ENCODE measurements around the gene C10orf71. TPM values are rescaled to one million over a fixed set of nuclear protein-coding genes. Genes with fewer than 3 reads are reported as not detected.

C10orf71 gene
- polyA plus RNA-seq, 1 of the 3 experiments (the other 2 are of a cell fraction) = not detected

DNA sequence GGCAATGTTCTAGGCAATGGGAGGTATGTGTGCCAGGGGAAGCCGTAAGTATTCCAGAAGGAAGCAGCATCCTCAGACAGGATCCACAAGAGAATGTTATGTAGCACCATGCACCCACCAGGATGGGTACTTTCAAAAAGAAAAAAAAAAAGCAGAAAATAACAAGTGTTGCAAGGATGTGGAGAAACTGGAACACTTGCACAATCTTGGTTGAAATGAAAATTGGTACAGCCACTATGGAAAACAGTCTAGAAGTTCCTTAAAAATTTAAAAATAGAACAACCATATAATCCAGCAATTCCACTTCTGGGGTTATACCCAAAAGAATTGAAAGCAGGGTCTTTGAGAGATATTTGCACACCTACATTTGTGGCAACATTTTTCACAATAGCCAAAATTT is 20.2 kb downstream of the C10orf71 start (continued):
- TF ChIP-seq EP300 (IDR thresholded peaks at IDR 0.05; ENCODE audit: borderline replicate concordance in 1 of 2, low read depth in 1 of 2, low read length in 1 of 2) = no peak
- TF ChIP-seq YY1 (IDR thresholded peaks at IDR 0.05; ENCODE audit: low read depth) = no peak

DNA sequence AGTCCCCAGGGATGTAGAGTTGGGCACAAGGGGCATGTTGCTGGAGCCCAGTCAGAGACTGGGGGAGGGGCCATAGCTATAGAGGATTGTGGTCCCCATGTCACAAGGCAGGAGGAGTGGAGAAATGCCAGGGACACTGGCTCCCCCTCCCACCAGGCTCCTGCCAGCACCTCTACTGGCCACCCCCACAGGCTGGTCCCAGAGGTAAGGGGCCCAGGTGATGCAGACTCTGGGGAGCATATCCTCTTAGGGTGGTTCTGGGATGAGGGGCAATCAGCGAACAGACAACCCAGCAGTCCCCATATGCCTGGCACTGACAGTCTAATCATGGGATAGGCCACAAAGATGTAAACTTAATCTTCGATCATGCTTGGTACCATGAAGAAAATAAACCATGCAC is 21.2 kb downstream of the C10orf71 start:
- ChIA-PET CTCF (no interaction called here), POLR2A (no interaction called here)
- 19% methylated on average over 2 of the region's 2 CpGs for WGBS (ENCODE audit: low lambda C conversion rate)
- Histone ChIP-seq H3K27me3 (ENCODE audit: insufficient read depth) (no peaks in the 10 kb centered on the region), H4K20me1 (ENCODE audit: insufficient read depth) (no peaks in the 10 kb centered on the region), H3K9ac (no peak overlapping the region), H3F3A (replicated peaks; ENCODE audit: insufficient read depth) (no peaks in the 10 kb centered on the region), H3K4me1 (ENCODE audit: control insufficient read depth in 1 of 2, insufficient read depth in 2 of 2, low read depth in 1 of 2, low read length in 1 of 2) (peaks cover 0 to 22% of the 10 kb centered on the region in 2 experiments; a peak in 1 of 4 replicates), H3K4me3 (ENCODE audit: low read depth in 2 of 2, low read length in 1 of 2) (no peak overlapping the region), H3K79me2 (ENCODE audit: insufficient read depth) (no peaks in the 10 kb centered on the region), H3K4me2 (no peak overlapping the region), H2AFZ (ENCODE audit: low read depth) (no peak overlapping the region), H3K9me2 (no peaks in the 10 kb centered on the region), H3K36me3 (replicated peaks in 1 of 2; ENCODE audit: control insufficient read depth in 1 of 2, insufficient read depth in 2 of 2, low read length in 1 of 2) (no peaks in the 10 kb centered on the region), H3K9me3 (no peaks in the 10 kb centered on the region), H3K27ac (ENCODE audit: low read depth in 2 of 2, low read length in 1 of 2) (no peak overlapping the region)
- DNase-seq = no peak
- TF ChIP-seq RCOR1 (IDR thresholded peaks at IDR 0.05; ENCODE audit: low read length) = no peak

- Histone ChIP-seq H3K4me3 (ENCODE audit: low read depth in 2 of 2, low read length in 1 of 2) (no peak overlapping the region), H4K20me1 (ENCODE audit: insufficient read depth) (no peaks in the 10 kb centered on the region), H3K4me2 (no peak overlapping the region), H3K36me3 (replicated peaks in 1 of 2; ENCODE audit: control insufficient read depth in 1 of 2, insufficient read depth in 2 of 2, low read length in 1 of 2) (no peaks in the 10 kb centered on the region), H3K27me3 (ENCODE audit: insufficient read depth) (no peaks in the 10 kb centered on the region), H2AFZ (ENCODE audit: low read depth) (no peak overlapping the region), H3K9ac (no peak overlapping the region), H3K4me1 (ENCODE audit: control insufficient read depth in 1 of 2, insufficient read depth in 2 of 2, low read depth in 1 of 2, low read length in 1 of 2) (peaks cover 0 to 22% of the 10 kb centered on the region in 2 experiments; a peak in 1 of 4 replicates), H3F3A (replicated peaks; ENCODE audit: insufficient read depth) (no peaks in the 10 kb centered on the region), H3K79me2 (ENCODE audit: insufficient read depth) (no peaks in the 10 kb centered on the region), H3K9me3 (no peaks in the 10 kb centered on the region), H3K27ac (ENCODE audit: low read depth in 2 of 2, low read length in 1 of 2) (no peak overlapping the region), H3K9me2 (no peaks in the 10 kb centered on the region)
- CTCF ChIA-PET = no interaction called here
- DNase-seq = no peak
- TF ChIP-seq TCF12 (IDR thresholded peaks at IDR 0.05) (no peak), IRF3 (IDR thresholded peaks at IDR 0.05; ENCODE audit: low read depth, low read length) (no peak), GABPA (IDR thresholded peaks at IDR 0.05; ENCODE audit: low read depth) (no peak)
- TF ChIP-seq, protein P1, sequence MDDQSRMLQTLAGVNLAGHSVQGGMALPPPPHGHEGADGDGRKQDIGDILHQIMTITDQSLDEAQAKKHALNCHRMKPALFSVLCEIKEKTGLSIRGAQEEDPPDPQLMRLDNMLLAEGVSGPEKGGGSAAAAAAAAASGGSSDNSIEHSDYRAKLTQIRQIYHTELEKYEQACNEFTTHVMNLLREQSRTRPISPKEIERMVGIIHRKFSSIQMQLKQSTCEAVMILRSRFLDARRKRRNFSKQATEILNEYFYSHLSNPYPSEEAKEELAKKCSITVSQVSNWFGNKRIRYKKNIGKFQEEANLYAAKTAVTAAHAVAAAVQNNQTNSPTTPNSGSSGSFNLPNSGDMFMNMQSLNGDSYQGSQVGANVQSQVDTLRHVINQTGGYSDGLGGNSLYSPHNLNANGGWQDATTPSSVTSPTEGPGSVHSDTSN (IDR thresholded peaks at IDR 0.05) = no peak
- TF ChIP-seq, protein P2, sequence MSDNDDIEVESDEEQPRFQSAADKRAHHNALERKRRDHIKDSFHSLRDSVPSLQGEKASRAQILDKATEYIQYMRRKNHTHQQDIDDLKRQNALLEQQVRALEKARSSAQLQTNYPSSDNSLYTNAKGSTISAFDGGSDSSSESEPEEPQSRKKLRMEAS (IDR thresholded peaks at IDR 0.05; ENCODE audit: low read depth) = no peak
- WGBS (ENCODE audit: low lambda C conversion rate) = 21% methylated on average over 3 of the region's 3 CpGs
- POLR2A ChIA-PET = no interaction called here
Measured at GRCh38 chr10:49321021-49321420, 22.1 kb downstream of the C10orf71 start.

Data from SK-N-SH (cell line).